ENCODE measurements around the gene ACBD7. TPM values are rescaled to one million over a fixed set of nuclear protein-coding genes. Genes with fewer than 3 reads are reported as not detected.

Gene ACBD7
- total and polyA plus RNA-seq, 8 donors, result 2.2 to 6.4 TPM; not detected in 6

GRCh38 chr10:15035385-15036301 lies 52.9 kb downstream of the ACBD7 start:
- no peak overlapping the region for H3K4me3 ChIP-seq
- no peak overlapping the region for H3K27ac ChIP-seq
- H3K27me3 ChIP-seq, result no peaks in the 10 kb centered on the region
- H3K36me3 ChIP-seq, result no peaks in the 10 kb centered on the region
- WGBS, 5 donors, result 68 to 78% (median 75%) methylated on average over 18 of the region's 18 CpGs
- no peak for TF ChIP-seq POLR2AphosphoS5 (IDR thresholded peaks at IDR 0.05)
- TF ChIP-seq, protein P1, sequence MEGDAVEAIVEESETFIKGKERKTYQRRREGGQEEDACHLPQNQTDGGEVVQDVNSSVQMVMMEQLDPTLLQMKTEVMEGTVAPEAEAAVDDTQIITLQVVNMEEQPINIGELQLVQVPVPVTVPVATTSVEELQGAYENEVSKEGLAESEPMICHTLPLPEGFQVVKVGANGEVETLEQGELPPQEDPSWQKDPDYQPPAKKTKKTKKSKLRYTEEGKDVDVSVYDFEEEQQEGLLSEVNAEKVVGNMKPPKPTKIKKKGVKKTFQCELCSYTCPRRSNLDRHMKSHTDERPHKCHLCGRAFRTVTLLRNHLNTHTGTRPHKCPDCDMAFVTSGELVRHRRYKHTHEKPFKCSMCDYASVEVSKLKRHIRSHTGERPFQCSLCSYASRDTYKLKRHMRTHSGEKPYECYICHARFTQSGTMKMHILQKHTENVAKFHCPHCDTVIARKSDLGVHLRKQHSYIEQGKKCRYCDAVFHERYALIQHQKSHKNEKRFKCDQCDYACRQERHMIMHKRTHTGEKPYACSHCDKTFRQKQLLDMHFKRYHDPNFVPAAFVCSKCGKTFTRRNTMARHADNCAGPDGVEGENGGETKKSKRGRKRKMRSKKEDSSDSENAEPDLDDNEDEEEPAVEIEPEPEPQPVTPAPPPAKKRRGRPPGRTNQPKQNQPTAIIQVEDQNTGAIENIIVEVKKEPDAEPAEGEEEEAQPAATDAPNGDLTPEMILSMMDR (IDR thresholded peaks at IDR 0.05), result no peak
- intact Hi-C loops (cut with DNase I; ENCODE audit: low total_unique reads), result no loop called here
- peak in 1 of 2 donors; percentile 28 for DNase-seq
- no peaks in the 10 kb centered on the region for H3K4me1 ChIP-seq
- no peaks in the 10 kb centered on the region for H3K9me3 ChIP-seq

DNA sequence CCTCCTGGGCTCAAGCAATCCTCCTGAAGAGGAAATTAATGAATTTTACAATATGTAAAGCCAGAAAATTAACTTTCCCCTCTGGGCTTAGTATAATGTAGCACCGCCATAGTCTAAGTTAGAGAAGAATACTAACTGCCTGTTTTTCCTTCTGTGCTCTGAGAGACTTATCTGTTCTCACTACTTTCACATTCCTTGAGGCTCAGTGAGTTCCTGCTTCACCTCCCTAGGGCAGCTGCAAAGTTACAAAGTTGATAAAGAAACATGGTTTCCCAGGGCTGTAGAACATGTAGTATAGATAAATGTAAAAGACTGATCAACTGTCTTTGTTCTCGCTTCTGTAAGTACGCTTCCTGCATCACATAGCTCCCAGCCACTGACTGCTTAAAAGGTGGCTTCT lies 60.8 kb downstream of the ACBD7 start:
- H3K27ac ChIP-seq, result no peak overlapping the region
- peak in 1 of 2 donors; percentile 9 for DNase-seq
- TF ChIP-seq POLR2AphosphoS5 (IDR thresholded peaks at IDR 0.05) (no peak), EP300 (IDR thresholded peaks at IDR 0.05) (no peak), POLR2A (IDR thresholded peaks at IDR 0.05) (no peak)
- TF ChIP-seq, protein P1 (IDR thresholded peaks at IDR 0.05), result no peak
- intact Hi-C loops (cut with DNase I; ENCODE audit: low total_unique reads), result no loop called here
- H3K4me3 ChIP-seq, result no peak overlapping the region
- peaks cover 0 to 4% (median 0%) of the 10 kb centered on the region in 4 donors for H3K4me1 ChIP-seq
- 23 to 54% (median 43%) methylated on average over 3 of the region's 3 CpGs for WGBS, 5 donors
- no peaks in the 10 kb centered on the region for H3K36me3 ChIP-seq
- H3K27me3 ChIP-seq, result no peaks in the 10 kb centered on the region
- no peaks in the 10 kb centered on the region for H3K9me3 ChIP-seq

Other genes with a start within 250 kb of the ACBD7 start
- 10 to 100 TPM in 3 of 5 donors, 1 to 10 TPM in 1, under 1 TPM in 1; 0.58 to 68.3 (median 12.1) TPM for gene SUV39H2, start 209.9 kb downstream of the ACBD7 start, total RNA-seq
- 1 to 10 TPM; 1.9 to 5.4 (median 3.2) TPM for gene SUV39H2, start 209.9 kb downstream of the ACBD7 start, polyA plus RNA-seq
- gene DCLRE1C, start 134.7 kb downstream of the ACBD7 start, total RNA-seq, result 10 to 100 TPM in 4 of 5 donors, 1 to 10 TPM in 1; 4.1 to 27.4 (median 12.3) TPM
- gene DCLRE1C, start 134.7 kb downstream of the ACBD7 start, polyA plus RNA-seq, result 1 to 10 TPM; 3.1 to 4.3 (median 3.3) TPM
- not detected for gene MEIG1, start 129.4 kb downstream of the ACBD7 start, total RNA-seq
- under 1 TPM in 1 of 3 donors, not detected in 2; 0.58 TPM for gene MEIG1, start 129.4 kb downstream of the ACBD7 start, polyA plus RNA-seq
- gene OLAH, start 44.8 kb downstream of the ACBD7 start, total RNA-seq, result not detected
- 1 to 10 TPM in 1 of 3 donors, under 1 TPM in 1, not detected in 1; 0.53 to 1.6 TPM for gene OLAH, start 44.8 kb downstream of the ACBD7 start, polyA plus RNA-seq
- gene RPP38, start 8.6 kb upstream of the ACBD7 start, total RNA-seq, result 10 to 100 TPM in 2 of 5 donors, 1 to 10 TPM in 2, not detected in 1; 4.5 to 29.4 (median 18.9) TPM
- gene RPP38, start 8.6 kb upstream of the ACBD7 start, polyA plus RNA-seq, result 10 to 100 TPM; 17.9 to 22.3 (median 19.6) TPM
- gene NMT2, start 79.9 kb upstream of the ACBD7 start, total RNA-seq, result 100 to 1,000 TPM in 1 of 5 donors, 10 to 100 TPM in 3, 1 to 10 TPM in 1; 6.1 to 107 (median 12.9) TPM
- gene NMT2, start 79.9 kb upstream of the ACBD7 start, polyA plus RNA-seq, result 1 to 10 TPM; 5.5 to 7.6 (median 6.9) TPM

Data from stomach (tissue), 9 donors.